GM12878 (cell line): ENCODE results near the gene SRGAP1.

Experiments used
- CBFB ChIP-seq: IDR thresholded peaks from 2 replicates; pipeline ENCODE4 v1.6.1; 2016; ENCODE audit warnings: antibody characterized with exemption, low read depth
- CREB1 ChIP-seq: IDR thresholded peaks from 2 replicates; pipeline ENCODE4 v1.6.1; 2012; ENCODE audit warnings: low read depth, mild to moderate bottlenecking, inconsistent platforms
- EP300 ChIP-seq, 2 experiments: fragments of 150-350 bp in 1 of 2; IDR thresholded peaks; 2 replicates each; pipeline ENCODE4 v1.6.1; 2011 to 2012; ENCODE audit warnings: low read depth in 2 of 2, low read length in 2 of 2, borderline replicate concordance in 1 of 2, improper control_type of control experiment in 1 of 2, inconsistent platforms in 1 of 2; ENCODE audit not compliant: control insufficient read depth in 1 of 2
- EZH2 ChIP-seq: IDR thresholded peaks from 2 replicates; pipeline ENCODE4 v1.6.1; 2012; ENCODE audit warnings: low read depth, mild to moderate bottlenecking, control low read depth, inconsistent platforms, low read length, borderline replicate concordance; ENCODE audit not compliant: control insufficient read depth
- KDM1A ChIP-seq: fragments of 200-600 bp; sonication (generic); IDR thresholded peaks from 2 replicates; pipeline ENCODE4 v1.6.1; 2016; ENCODE audit warnings: borderline replicate concordance
- POLR2A ChIP-seq: IDR thresholded peaks from 2 replicates; pipeline ENCODE4 v1.6.1; 2011; ENCODE audit warnings: low read depth, mild to moderate bottlenecking, low read length
- RELA ChIP-seq: fragments of 450-650 bp; IDR thresholded peaks from 2 replicates; pipeline ENCODE4 v1.8.0; 2014; ENCODE audit warnings: borderline replicate concordance; ENCODE audit not compliant: partially characterized antibody
- TAF1 ChIP-seq: IDR thresholded peaks from 2 replicates; pipeline ENCODE4 v1.6.1; 2011; ENCODE audit warnings: mild to moderate bottlenecking, low read depth, low read length, borderline replicate concordance
- TCF7 ChIP-seq: IDR thresholded peaks from 2 replicates; pipeline ENCODE4 v1.6.1; 2014; ENCODE audit warnings: antibody characterized with exemption, borderline replicate concordance
- TF ChIP-seq, protein P1 (sequence below), 3 experiments: IDR thresholded peaks in 2 of 3; conservative IDR thresholded peaks in 1 of 3; 2 replicates each; pipeline ENCODE4 v1.5.1; 2011; ENCODE audit warnings: low read depth in 3 of 3, low read length in 3 of 3, mild to moderate bottlenecking in 3 of 3, control low read depth in 2 of 3, moderate library complexity in 2 of 3, inconsistent platforms in 1 of 3, mixed read lengths in 1 of 3; ENCODE audit not compliant: control insufficient read depth in 2 of 3, insufficient read depth in 1 of 3; ENCODE audit errors: extremely low read depth in 1 of 3
- TF ChIP-seq, protein P2 (sequence below): IDR thresholded peaks from 2 replicates; pipeline ENCODE4 v1.6.1; 2011; ENCODE audit warnings: borderline replicate concordance, low read depth, mild to moderate bottlenecking, moderate library complexity, mixed read lengths, low read length; ENCODE audit not compliant: insufficient read depth; ENCODE audit errors: extremely low read length
- TF ChIP-seq, protein P3 (sequence below): IDR thresholded peaks from 2 replicates; pipeline ENCODE4 v1.6.1; 2012; ENCODE audit warnings: mild to moderate bottlenecking, low read depth, low read length
- TF ChIP-seq, protein P4 (sequence below): fragments of 450-650 bp; formaldehyde crosslinking; IDR thresholded peaks from 2 replicates; pipeline ENCODE4 v1.4.0; 2022; ENCODE audit warnings: mild to moderate bottlenecking, moderate library complexity

DNA sequence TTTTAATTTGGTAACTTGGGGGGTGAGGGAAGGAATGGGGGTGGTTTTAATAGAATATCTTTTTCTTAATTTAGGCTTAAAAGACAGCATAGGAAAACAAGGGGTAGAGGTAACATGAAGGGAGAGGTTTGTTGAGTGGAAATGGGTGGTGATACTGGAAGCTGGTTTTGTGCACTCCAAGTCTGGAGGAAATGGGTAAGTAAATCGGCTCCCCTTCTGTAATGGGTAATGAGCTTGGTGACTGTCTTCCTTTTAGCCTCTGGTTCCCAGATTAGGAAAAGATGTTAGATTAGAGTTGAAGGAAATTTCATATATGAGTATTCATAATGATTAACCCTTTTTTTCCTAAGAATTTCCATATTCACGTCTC, 122.1 kb downstream of the SRGAP1 start:
- TF ChIP-seq, protein P1, sequence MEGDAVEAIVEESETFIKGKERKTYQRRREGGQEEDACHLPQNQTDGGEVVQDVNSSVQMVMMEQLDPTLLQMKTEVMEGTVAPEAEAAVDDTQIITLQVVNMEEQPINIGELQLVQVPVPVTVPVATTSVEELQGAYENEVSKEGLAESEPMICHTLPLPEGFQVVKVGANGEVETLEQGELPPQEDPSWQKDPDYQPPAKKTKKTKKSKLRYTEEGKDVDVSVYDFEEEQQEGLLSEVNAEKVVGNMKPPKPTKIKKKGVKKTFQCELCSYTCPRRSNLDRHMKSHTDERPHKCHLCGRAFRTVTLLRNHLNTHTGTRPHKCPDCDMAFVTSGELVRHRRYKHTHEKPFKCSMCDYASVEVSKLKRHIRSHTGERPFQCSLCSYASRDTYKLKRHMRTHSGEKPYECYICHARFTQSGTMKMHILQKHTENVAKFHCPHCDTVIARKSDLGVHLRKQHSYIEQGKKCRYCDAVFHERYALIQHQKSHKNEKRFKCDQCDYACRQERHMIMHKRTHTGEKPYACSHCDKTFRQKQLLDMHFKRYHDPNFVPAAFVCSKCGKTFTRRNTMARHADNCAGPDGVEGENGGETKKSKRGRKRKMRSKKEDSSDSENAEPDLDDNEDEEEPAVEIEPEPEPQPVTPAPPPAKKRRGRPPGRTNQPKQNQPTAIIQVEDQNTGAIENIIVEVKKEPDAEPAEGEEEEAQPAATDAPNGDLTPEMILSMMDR (IDR thresholded peaks at IDR 0.05 in 2 of 3, conservative IDR thresholded peaks at IDR 0.05 in 1 of 3; ENCODE audit: control insufficient read depth in 2 of 3, extremely low read depth in 1 of 3, insufficient read depth in 1 of 3, low read depth in 3 of 3, low read length in 3 of 3), result no peak
- no peak for TF ChIP-seq EP300 (IDR thresholded peaks at IDR 0.05; ENCODE audit: borderline replicate concordance in 1 of 2, control insufficient read depth in 1 of 2, low read depth in 2 of 2, low read length in 2 of 2)
- TF ChIP-seq, protein P2, sequence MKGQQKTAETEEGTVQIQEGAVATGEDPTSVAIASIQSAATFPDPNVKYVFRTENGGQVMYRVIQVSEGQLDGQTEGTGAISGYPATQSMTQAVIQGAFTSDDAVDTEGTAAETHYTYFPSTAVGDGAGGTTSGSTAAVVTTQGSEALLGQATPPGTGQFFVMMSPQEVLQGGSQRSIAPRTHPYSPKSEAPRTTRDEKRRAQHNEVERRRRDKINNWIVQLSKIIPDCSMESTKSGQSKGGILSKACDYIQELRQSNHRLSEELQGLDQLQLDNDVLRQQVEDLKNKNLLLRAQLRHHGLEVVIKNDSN, result no peak
- no peak for TF ChIP-seq POLR2A
- no peak for TF ChIP-seq EZH2
- no peak for TF ChIP-seq RELA
- TF ChIP-seq, protein P3, sequence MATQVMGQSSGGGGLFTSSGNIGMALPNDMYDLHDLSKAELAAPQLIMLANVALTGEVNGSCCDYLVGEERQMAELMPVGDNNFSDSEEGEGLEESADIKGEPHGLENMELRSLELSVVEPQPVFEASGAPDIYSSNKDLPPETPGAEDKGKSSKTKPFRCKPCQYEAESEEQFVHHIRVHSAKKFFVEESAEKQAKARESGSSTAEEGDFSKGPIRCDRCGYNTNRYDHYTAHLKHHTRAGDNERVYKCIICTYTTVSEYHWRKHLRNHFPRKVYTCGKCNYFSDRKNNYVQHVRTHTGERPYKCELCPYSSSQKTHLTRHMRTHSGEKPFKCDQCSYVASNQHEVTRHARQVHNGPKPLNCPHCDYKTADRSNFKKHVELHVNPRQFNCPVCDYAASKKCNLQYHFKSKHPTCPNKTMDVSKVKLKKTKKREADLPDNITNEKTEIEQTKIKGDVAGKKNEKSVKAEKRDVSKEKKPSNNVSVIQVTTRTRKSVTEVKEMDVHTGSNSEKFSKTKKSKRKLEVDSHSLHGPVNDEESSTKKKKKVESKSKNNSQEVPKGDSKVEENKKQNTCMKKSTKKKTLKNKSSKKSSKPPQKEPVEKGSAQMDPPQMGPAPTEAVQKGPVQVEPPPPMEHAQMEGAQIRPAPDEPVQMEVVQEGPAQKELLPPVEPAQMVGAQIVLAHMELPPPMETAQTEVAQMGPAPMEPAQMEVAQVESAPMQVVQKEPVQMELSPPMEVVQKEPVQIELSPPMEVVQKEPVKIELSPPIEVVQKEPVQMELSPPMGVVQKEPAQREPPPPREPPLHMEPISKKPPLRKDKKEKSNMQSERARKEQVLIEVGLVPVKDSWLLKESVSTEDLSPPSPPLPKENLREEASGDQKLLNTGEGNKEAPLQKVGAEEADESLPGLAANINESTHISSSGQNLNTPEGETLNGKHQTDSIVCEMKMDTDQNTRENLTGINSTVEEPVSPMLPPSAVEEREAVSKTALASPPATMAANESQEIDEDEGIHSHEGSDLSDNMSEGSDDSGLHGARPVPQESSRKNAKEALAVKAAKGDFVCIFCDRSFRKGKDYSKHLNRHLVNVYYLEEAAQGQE, result no peak
- no peak for TF ChIP-seq TCF7
- TF ChIP-seq CBFB, result no peak
- TF ChIP-seq KDM1A, result no peak
- TF ChIP-seq, protein P4, sequence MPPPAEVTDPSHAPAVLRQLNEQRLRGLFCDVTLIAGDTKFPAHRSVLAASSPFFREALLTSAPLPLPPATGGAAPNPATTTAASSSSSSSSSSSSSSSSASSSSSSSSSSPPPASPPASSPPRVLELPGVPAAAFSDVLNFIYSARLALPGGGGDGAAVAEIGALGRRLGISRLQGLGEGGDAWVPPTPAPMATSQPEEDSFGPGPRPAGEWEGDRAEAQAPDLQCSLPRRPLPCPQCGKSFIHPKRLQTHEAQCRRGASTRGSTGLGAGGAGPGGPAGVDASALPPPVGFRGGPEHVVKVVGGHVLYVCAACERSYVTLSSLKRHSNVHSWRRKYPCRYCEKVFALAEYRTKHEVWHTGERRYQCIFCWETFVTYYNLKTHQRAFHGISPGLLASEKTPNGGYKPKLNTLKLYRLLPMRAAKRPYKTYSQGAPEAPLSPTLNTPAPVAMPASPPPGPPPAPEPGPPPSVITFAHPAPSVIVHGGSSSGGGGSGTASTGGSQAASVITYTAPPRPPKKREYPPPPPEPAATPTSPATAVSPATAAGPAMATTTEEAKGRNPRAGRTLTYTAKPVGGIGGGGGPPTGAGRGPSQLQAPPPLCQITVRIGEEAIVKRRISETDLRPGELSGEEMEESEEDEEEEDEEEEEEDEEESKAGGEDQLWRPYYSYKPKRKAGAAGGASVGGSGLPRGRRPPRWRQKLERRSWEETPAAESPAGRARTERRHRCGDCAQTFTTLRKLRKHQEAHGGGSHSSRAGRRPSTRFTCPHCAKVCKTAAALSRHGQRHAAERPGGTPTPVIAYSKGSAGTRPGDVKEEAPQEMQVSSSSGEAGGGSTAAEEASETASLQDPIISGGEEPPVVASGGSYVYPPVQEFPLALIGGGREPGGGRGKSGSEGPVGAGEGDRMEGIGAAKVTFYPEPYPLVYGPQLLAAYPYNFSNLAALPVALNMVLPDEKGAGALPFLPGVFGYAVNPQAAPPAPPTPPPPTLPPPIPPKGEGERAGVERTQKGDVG (CRISPR knock-in tag), result no peak
- no peak for TF ChIP-seq TAF1
- TF ChIP-seq CREB1, result no peak
